Spleen (tissue), 11 donors: Measurements from ENCODE around the gene UBALD2. TPM values are rescaled to one million over a fixed set of nuclear protein-coding genes. Genes with fewer than 3 reads are reported as not detected.

Source experiments
- DNase-seq: peaks from one replicate; pipeline ENCODE4 v3.0.0-alpha.2; 2020
- H3K27ac ChIP-seq, 8 donors: fragments of 200-600 bp; sonication (generic) in 7 of 8; 1 replicate in 4 of 8; 2 replicates in 4 of 8; pipeline versions ENCODE4 v1.5.0 to v1.8.0; 2016 to 2021; ENCODE audit warnings: inconsistent platforms in 4 of 8, mild to moderate bottlenecking in 4 of 8, moderate library complexity in 1 of 8
- H3K27me3 ChIP-seq, 7 donors: fragments of 200-600 bp; sonication (generic) in 6 of 7; replicated peaks in 1 of 7; 1 replicate in 4 of 7; 2 replicates in 3 of 7; pipeline versions ENCODE4 v1.5.0 to v1.8.0; 2016 to 2021; ENCODE audit warnings: inconsistent platforms in 3 of 7, mild to moderate bottlenecking in 1 of 7
- H3K36me3 ChIP-seq, 6 donors: fragments of 200-600 bp; sonication (generic) in 5 of 6; 1 replicate in 4 of 6; 2 replicates in 2 of 6; pipeline versions ENCODE4 v1.5.0 to v1.8.0; 2016 to 2021; ENCODE audit warnings: inconsistent platforms in 2 of 6
- H3K4me1 ChIP-seq, 6 donors: fragments of 200-600 bp; sonication (generic) in 5 of 6; 1 replicate in 3 of 6; 2 replicates in 3 of 6; pipeline versions ENCODE4 v1.5.0 to v1.8.0; 2016 to 2021; ENCODE audit warnings: inconsistent platforms in 3 of 6
- H3K4me3 ChIP-seq, 8 donors: fragments of 200-600 bp; sonication (generic) in 7 of 8; 1 replicate in 4 of 8; 2 replicates in 4 of 8; pipeline versions ENCODE4 v1.5.0 to v1.8.0; 2016 to 2021; ENCODE audit warnings: inconsistent platforms in 4 of 8, mild to moderate bottlenecking in 4 of 8, moderate library complexity in 2 of 8
- H3K9me3 ChIP-seq, 8 donors: fragments of 200-600 bp; sonication (generic) in 7 of 8; 1 replicate in 4 of 8; 2 replicates in 4 of 8; pipeline versions ENCODE4 v1.5.0 to v1.8.0; 2016 to 2021; ENCODE audit warnings: inconsistent platforms in 4 of 8
- CTCF ChIP-seq, 11 experiments: fragments of 200-600 bp in 7 of 11; fragments of 450-650 bp in 4 of 11; sonication (generic) in 4 of 11; IDR thresholded peaks in 8 of 11; conservative IDR thresholded peaks in 3 of 11; 1 replicate in 7 of 11; 2 replicates in 4 of 11; pipeline versions ENCODE4 v1.4.0 to v1.8.0; 2016 to 2021; ENCODE audit warnings: antibody characterized with exemption in 11 of 11, inconsistent platforms in 4 of 11, mild to moderate bottlenecking in 1 of 11
- POLR2A ChIP-seq, 3 donors: fragments of 450-650 bp; IDR thresholded peaks; one replicate each; pipeline ENCODE4 v1.5.1; 2017; ENCODE audit warnings: antibody characterized with exemption in 3 of 3, mild to moderate bottlenecking in 1 of 3
- POLR2AphosphoS5 ChIP-seq, 3 donors: sonication (generic); formaldehyde crosslinking; IDR thresholded peaks; one replicate each; pipeline ENCODE4 v1.5.1; 2017; ENCODE audit warnings: antibody characterized with exemption in 3 of 3
- WGBS, 5 donors: extraction: QIAGEN DNeasy Blood & Tissue Kit in 3 of 5; methylation state at CpG; one replicate each; pipeline versions ENCODE4 v1.1.5 to v1.1.7; 2013 to 2018; 5-methylcytosine and 5-hydroxymethylcytosine counted together
- intact Hi-C: fragments of 100-400 bp; cut with DNase I; formaldehyde crosslinking; loops from one replicate; pipeline ENCODE4 v1.15.0; 2023; ENCODE audit warnings: low total_unique reads
- polyA plus RNA-seq, 3 donors: library from polyadenylated mRNA; stranded (reverse); fragments of 200-250 nt; gene quantifications; one replicate each; pipeline ENCODE4 v1.2.1, GENCODE V29; 2013
- total RNA-seq, 7 donors: library from RNA; depleted of rRNA in 3 of 7; stranded (reverse); fragments of >200 nt in 3 of 7; fragmentation: NEBNext Ultra II Directional in 4 of 7; extraction: Animal tissue kit (Norgen Biotek cat#: 25700) in 4 of 7; gene quantifications; one replicate each; pipeline versions ENCODE4 v1.1.0 to v1.2.1, GENCODE V29; 2016 to 2021
- donor health status: healthy with polysubstance abuse.
- donor health status: DM: no; HTN: no; CAD: no; lungs with moderate emphysema.
- donor health status: DM: no; HTN: no; CAD: no.
- donor health status: Bipolar disorder and iron deficiency.
- donor health status: healthy.
- donor health status: DM: no; HTN: no; CAD: no.
- donor health status: DM: yes; HTN: yes; CAD: no.

UBALD2 gene
- total and polyA plus RNA-seq, 10 donors = 28.9 to 91.3 (median 49.2) TPM

DNA sequence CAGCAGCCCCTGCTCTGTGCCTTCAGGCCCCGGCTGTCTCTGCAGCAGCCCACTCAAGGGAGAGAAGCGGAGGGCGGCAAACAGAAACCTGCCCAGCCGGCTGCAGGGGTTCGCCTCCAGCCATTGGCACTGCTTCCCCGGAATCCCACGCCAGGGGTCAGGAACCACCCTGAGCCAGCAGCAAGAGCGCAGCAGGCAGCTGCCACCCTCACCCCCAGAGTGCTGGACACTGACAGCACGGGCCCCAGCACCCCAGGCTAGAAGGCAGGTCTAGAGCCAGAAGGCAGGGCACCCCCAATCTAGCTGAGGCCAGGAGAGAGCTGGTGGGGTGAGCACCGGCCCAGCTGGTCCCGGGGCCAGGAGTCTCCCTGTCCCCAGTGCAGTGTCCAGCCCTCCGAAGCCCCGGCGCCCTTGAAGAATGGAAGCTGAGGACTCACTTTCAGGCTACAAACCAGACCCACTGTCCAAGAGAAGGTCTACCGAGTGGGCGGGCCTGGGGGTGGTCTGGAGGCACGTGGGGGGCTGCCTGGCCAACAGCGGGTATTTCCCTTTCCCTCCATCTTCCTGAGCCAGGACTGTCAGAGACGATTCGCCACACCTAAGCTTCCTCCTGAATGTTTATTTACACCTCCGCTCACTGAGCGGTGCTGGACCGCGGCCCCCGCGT is 8.4 kb downstream of the UBALD2 start:
- 71 to 82% (median 75%) methylated on average over 19 to 26 of the region's 26 CpGs for WGBS, 5 donors
- intact Hi-C loops = no loop called here

GRCh38 chr17:76274112-76274956 is 9.2 kb downstream of the UBALD2 start:
- Histone ChIP-seq H3K27ac (peak overlapping the region in 7 of 8 donors; percentile 27 to 99 (median 99)), H3K4me3 (no peak overlapping the region), H3K36me3 (peaks cover 0 to 23% (median 14%) of the 10 kb centered on the region in 6 donors), H3K27me3 (no peaks in the 10 kb centered on the region), H3K9me3 (no peaks in the 10 kb centered on the region), H3K4me1 (peaks cover 41 to 79% (median 65%) of the 10 kb centered on the region in 6 donors)
- intact Hi-C loops = no loop called here
- peak; percentile 80 for DNase-seq
- 51 to 71% (median 65%) methylated on average over 10 to 21 of the region's 21 CpGs for WGBS, 5 donors
- TF ChIP-seq POLR2A (IDR thresholded peaks at IDR 0.05) = no peak
- TF ChIP-seq CTCF (IDR thresholded peaks at IDR 0.05 in 8 of 11, conservative IDR thresholded peaks at IDR 0.05 in 3 of 11) = no peak
- TF ChIP-seq POLR2AphosphoS5 (IDR thresholded peaks at IDR 0.05) = peak in 2 of 3 donors; percentile 5 to 74

More for the DNA sequence above, 8.4 kb downstream of the UBALD2 start:
- Histone ChIP-seq H3K27me3 (no peaks in the 10 kb centered on the region), H3K4me3 (no peak overlapping the region), H3K4me1 (peaks cover 48 to 81% (median 70%) of the 10 kb centered on the region in 6 donors), H3K27ac (peak overlapping the region in 7 of 8 donors; percentile 83 to 99 (median 99)), H3K36me3 (peaks cover 0 to 30% (median 15%) of the 10 kb centered on the region in 6 donors), H3K9me3 (no peaks in the 10 kb centered on the region)
- peak; percentile 86 for DNase-seq
- peak in 2 of 3 donors; percentile 23 to 76 for TF ChIP-seq POLR2AphosphoS5 (IDR thresholded peaks at IDR 0.05)
- TF ChIP-seq POLR2A (IDR thresholded peaks at IDR 0.05) = no peak

DNA sequence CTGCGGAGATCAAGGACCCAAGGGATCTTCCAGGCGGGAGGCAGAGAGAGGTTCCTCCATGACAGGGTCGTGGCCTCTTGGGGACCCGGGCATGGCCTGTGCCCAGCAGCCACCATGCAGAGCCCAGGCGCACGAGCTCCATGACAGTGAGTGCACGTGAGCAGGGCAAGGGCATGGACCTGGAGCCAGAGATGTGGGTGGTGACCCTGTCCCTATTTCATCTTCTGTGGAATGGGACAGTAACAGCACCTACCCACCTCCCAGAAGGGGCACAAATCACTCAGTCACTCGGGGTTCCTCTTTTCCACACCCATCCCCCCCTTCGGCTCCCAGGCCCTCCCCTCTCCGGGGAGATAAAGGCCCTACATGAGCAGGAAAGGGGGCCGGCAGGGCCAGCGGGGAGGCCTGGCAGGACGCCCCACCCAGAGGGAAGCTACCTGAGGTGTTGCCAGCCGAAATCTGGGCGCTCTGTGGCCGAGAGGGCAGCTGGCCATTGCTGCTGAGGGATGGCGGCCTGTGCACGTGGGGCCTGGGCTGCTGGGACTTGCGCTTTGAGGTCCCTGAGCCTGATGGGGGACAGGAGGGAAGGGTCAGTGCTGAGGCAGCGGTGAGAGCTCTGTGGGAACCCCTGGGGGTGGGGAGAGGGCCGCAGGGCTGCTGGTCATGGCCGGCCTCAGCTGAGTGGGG is 10.4 kb downstream of the UBALD2 start:
- Histone ChIP-seq H3K4me1 (peaks cover 29 to 72% (median 56%) of the 10 kb centered on the region in 6 donors), H3K9me3 (no peaks in the 10 kb centered on the region), H3K27me3 (no peaks in the 10 kb centered on the region), H3K4me3 (no peak overlapping the region), H3K36me3 (peaks cover 0 to 11% (median 5%) of the 10 kb centered on the region in 6 donors), H3K27ac (peak overlapping the region in 1 of 8 donors; percentile 31)
- 83 to 93% (median 86%) methylated on average over 8 to 22 of the region's 22 CpGs for WGBS, 5 donors
- intact Hi-C loops = no loop called here
- TF ChIP-seq POLR2AphosphoS5 (IDR thresholded peaks at IDR 0.05) = peak in 1 of 3 donors; percentile 39
- no peak for TF ChIP-seq CTCF (IDR thresholded peaks at IDR 0.05 in 8 of 11, conservative IDR thresholded peaks at IDR 0.05 in 3 of 11)
- no peak for TF ChIP-seq POLR2A (IDR thresholded peaks at IDR 0.05)
- DNase-seq = peak; percentile 79

GRCh38 chr17:76276069-76276431 is 10.9 kb downstream of the UBALD2 start:
- DNase-seq = peak; percentile 75
- Histone ChIP-seq H3K4me3 (no peak overlapping the region), H3K27ac (peak overlapping the region in 1 of 8 donors; percentile 31), H3K4me1 (peaks cover 24 to 67% (median 50%) of the 10 kb centered on the region in 6 donors), H3K9me3 (no peaks in the 10 kb centered on the region), H3K27me3 (no peaks in the 10 kb centered on the region), H3K36me3 (peaks cover 0 to 6% (median under 1%) of the 10 kb centered on the region in 6 donors)
- intact Hi-C loops = no loop called here
- 59 to 67% (median 64%) methylated on average over 11 of the region's 11 CpGs for WGBS, 5 donors
- TF ChIP-seq CTCF (IDR thresholded peaks at IDR 0.05 in 8 of 11, conservative IDR thresholded peaks at IDR 0.05 in 3 of 11) (peak in 1 of 11 experiments; percentile 13), POLR2A (IDR thresholded peaks at IDR 0.05) (no peak)
